Measurements from ENCODE around the gene MILR1. TPM values are rescaled to one million over a fixed set of nuclear protein-coding genes. Genes with fewer than 3 reads are reported as not detected.
"Not testable (repeated sequence)": the region's sequence is repeated elsewhere in the genome, so short reads cannot be mapped to it uniquely, and the experiment has no call there.

MILR1 gene
- polyA plus RNA-seq, 6 donors from 2014 or later: 5.7 to 52.7 (median 15.9) TPM

GRCh38 chr17:64413513-64413912 is 35.4 kb upstream of the MILR1 start:
- Mint-ChIP-seq H3K4me3 (peak overlapping the region; percentile 83 to 98 (median 97)), H3K4me1 (peaks cover 32 to 63% (median 46%) of the 10 kb centered on the region in 3 donors), H3K9me3 (no peaks in the 10 kb centered on the region), H3K27ac (peak overlapping the region; percentile 88 to 98 (median 98)), H3K36me3 (no peaks in the 10 kb centered on the region), H3K27me3 (no peaks in the 10 kb centered on the region)
- peak; percentile 73 for DNase-seq
- peak; percentile 75 for ATAC-seq (ENCODE audit: low read depth in 2 of 2)

GRCh38 chr17:64418506-64419339 is 30.2 kb upstream of the MILR1 start:
- no peaks in the 10 kb centered on the region for H3K36me3 Mint-ChIP-seq
- no peaks in the 10 kb centered on the region for H3K9me3 Mint-ChIP-seq
- H3K4me1 Mint-ChIP-seq: peaks cover 2 to 29% (median 11%) of the 10 kb centered on the region in 3 donors
- ATAC-seq (ENCODE audit: low read depth in 2 of 2) (peak; percentile 54 to 75), DNase-seq (peak; percentile 67)
- no peaks in the 10 kb centered on the region for H3K27me3 Mint-ChIP-seq
- H3K4me3 Mint-ChIP-seq: peak overlapping the region in 1 of 8 donors; percentile 23
- H3K27ac Mint-ChIP-seq: peak overlapping the region in 1 of 6 donors; percentile 61

- Mint-ChIP-seq H3K4me1 (peaks cover 0 to 21% (median 7%) of the 10 kb centered on the region in 3 donors), H3K36me3 (no peaks in the 10 kb centered on the region), H3K27ac (peak overlapping the region in 1 of 6 donors; percentile 69), H3K9me3 (no peaks in the 10 kb centered on the region), H3K4me3 (no peak overlapping the region), H3K27me3 (no peaks in the 10 kb centered on the region)
- ATAC-seq (ENCODE audit: low read depth in 2 of 2): peak; percentile 84 to 88
- DNase-seq: peak; percentile 75
Measured at GRCh38 chr17:64420143-64420670, 28.7 kb upstream of the MILR1 start.

- peaks cover 0 to 15% (median 7%) of the 10 kb centered on the region in 3 donors for H3K4me1 Mint-ChIP-seq
- DNase-seq; H3K36me3 Mint-ChIP-seq; ATAC-seq (ENCODE audit: low read depth in 2 of 2); H3K9me3 Mint-ChIP-seq; H3K27ac Mint-ChIP-seq; H3K27me3 Mint-ChIP-seq; H3K4me3 Mint-ChIP-seq: not testable (repeated sequence)
Measured at GRCh38 chr17:64422121-64422520, 26.8 kb upstream of the MILR1 start.

GRCh38 chr17:64423881-64424280 is 25.0 kb upstream of the MILR1 start:
- H3K36me3 Mint-ChIP-seq: no peaks in the 10 kb centered on the region
- DNase-seq: no peak
- no peaks in the 10 kb centered on the region for H3K9me3 Mint-ChIP-seq
- H3K4me3 Mint-ChIP-seq: no peak overlapping the region
- no peak overlapping the region for H3K27ac Mint-ChIP-seq
- no peak for ATAC-seq (ENCODE audit: low read depth in 2 of 2)
- no peaks in the 10 kb centered on the region for H3K27me3 Mint-ChIP-seq
- H3K4me1 Mint-ChIP-seq: peaks cover 0 to 11% (median 7%) of the 10 kb centered on the region in 3 donors

- no peak overlapping the region for H3K27ac Mint-ChIP-seq
- H3K9me3 Mint-ChIP-seq: no peaks in the 10 kb centered on the region
- no peaks in the 10 kb centered on the region for H3K36me3 Mint-ChIP-seq
- H3K27me3 Mint-ChIP-seq: no peaks in the 10 kb centered on the region
- H3K4me1 Mint-ChIP-seq: peaks cover 0 to 10% (median 7%) of the 10 kb centered on the region in 3 donors
- no peak for DNase-seq
- H3K4me3 Mint-ChIP-seq: no peak overlapping the region
- ATAC-seq (ENCODE audit: low read depth in 2 of 2): no peak
Measured at GRCh38 chr17:64424324-64424849, 24.5 kb upstream of the MILR1 start.

- no peak overlapping the region for H3K4me3 Mint-ChIP-seq
- H3K27ac Mint-ChIP-seq: no peak overlapping the region
- peaks cover 0 to 6% (median 4%) of the 10 kb centered on the region in 3 donors for H3K4me1 Mint-ChIP-seq
- no peaks in the 10 kb centered on the region for H3K9me3 Mint-ChIP-seq
- no peaks in the 10 kb centered on the region for H3K27me3 Mint-ChIP-seq
- no peak for DNase-seq
- no peaks in the 10 kb centered on the region for H3K36me3 Mint-ChIP-seq
- ATAC-seq (ENCODE audit: low read depth in 2 of 2): no peak
Measured at GRCh38 chr17:64425191-64425590, 23.7 kb upstream of the MILR1 start.

GRCh38 chr17:64426596-64426995 is 22.3 kb upstream of the MILR1 start:
- no peaks in the 10 kb centered on the region for H3K9me3 Mint-ChIP-seq
- no peak overlapping the region for H3K4me3 Mint-ChIP-seq
- no peaks in the 10 kb centered on the region for H3K36me3 Mint-ChIP-seq
- DNase-seq: no peak
- no peak for ATAC-seq (ENCODE audit: low read depth in 2 of 2)
- no peaks in the 10 kb centered on the region for H3K4me1 Mint-ChIP-seq
- H3K27ac Mint-ChIP-seq: no peak overlapping the region
- no peaks in the 10 kb centered on the region for H3K27me3 Mint-ChIP-seq

- Mint-ChIP-seq H3K4me1 (no peaks in the 10 kb centered on the region), H3K9me3 (no peaks in the 10 kb centered on the region), H3K36me3 (no peaks in the 10 kb centered on the region), H3K27ac (no peak overlapping the region), H3K27me3 (no peaks in the 10 kb centered on the region), H3K4me3 (no peak overlapping the region)
- ATAC-seq (ENCODE audit: low read depth in 2 of 2) (no peak), DNase-seq (no peak)
Measured at GRCh38 chr17:64428406-64428805, 20.5 kb upstream of the MILR1 start.

- not testable (repeated sequence) for H3K27me3 Mint-ChIP-seq; ATAC-seq (ENCODE audit: low read depth in 2 of 2); DNase-seq; H3K36me3 Mint-ChIP-seq; H3K4me3 Mint-ChIP-seq; H3K4me1 Mint-ChIP-seq
- peak overlapping the region in 1 of 6 donors; percentile 78 for H3K27ac Mint-ChIP-seq
- H3K9me3 Mint-ChIP-seq: peaks cover 0 to 10% (median 2%) of the 10 kb centered on the region in 7 donors
Measured at GRCh38 chr17:64430036-64430435, 18.9 kb upstream of the MILR1 start.

- Mint-ChIP-seq H3K4me1 (no peaks in the 10 kb centered on the region), H3K36me3 (peaks cover 0 to 5% of the 10 kb centered on the region in 2 donors), H3K4me3 (no peak overlapping the region), H3K9me3 (peaks cover 0 to 10% (median 3%) of the 10 kb centered on the region in 7 donors), H3K27me3 (no peaks in the 10 kb centered on the region), H3K27ac (no peak overlapping the region)
- DNase-seq (no peak), ATAC-seq (ENCODE audit: low read depth in 2 of 2) (no peak)
Measured at GRCh38 chr17:64431534-64431933, 17.4 kb upstream of the MILR1 start.

- Mint-ChIP-seq H3K36me3 (peaks cover 13 to 14% of the 10 kb centered on the region in 2 donors), H3K9me3 (peaks cover 10 to 45% (median 36%) of the 10 kb centered on the region in 7 donors), H3K4me1 (peaks cover 10 to 20% (median 12%) of the 10 kb centered on the region in 3 donors), H3K27me3 (no peaks in the 10 kb centered on the region), H3K27ac (no peak overlapping the region), H3K4me3 (no peak overlapping the region)
- ATAC-seq (ENCODE audit: low read depth in 2 of 2) (no peak), DNase-seq (no peak)
Measured at GRCh38 chr17:64437944-64438525, 10.9 kb upstream of the MILR1 start.

GRCh38 chr17:64439521-64439920 is 9.4 kb upstream of the MILR1 start:
- Mint-ChIP-seq H3K36me3 (peaks cover 13 to 14% of the 10 kb centered on the region in 2 donors), H3K27ac (peak overlapping the region in 1 of 6 donors; percentile 21), H3K4me1 (peaks cover 17 to 31% (median 21%) of the 10 kb centered on the region in 3 donors), H3K9me3 (peaks cover 10 to 36% (median 32%) of the 10 kb centered on the region in 7 donors), H3K4me3 (peak overlapping the region in 1 of 8 donors; percentile 53)
- H3K27me3 Mint-ChIP-seq; ATAC-seq (ENCODE audit: low read depth in 2 of 2); DNase-seq: not testable (repeated sequence)

Data from naive B cell (primary cell).